NCI-H1417 treated with DMSO at 0.1 percent for 48 hours (cell line): ENCODE data around the gene TEX19.
"Not testable (repeated sequence)": the region's sequence is repeated elsewhere in the genome, so short reads cannot be mapped to it uniquely, and the experiment has no call there.

Experiments used
- DNase-seq: peaks from one replicate; lab custom pipeline; 2025; lab: John Stamatoyannopoulos, UW

Gene TEX19

GRCh38 chr17:82338858-82339633 is 20.0 kb upstream of the TEX19 start:
- no peak for DNase-seq

DNA sequence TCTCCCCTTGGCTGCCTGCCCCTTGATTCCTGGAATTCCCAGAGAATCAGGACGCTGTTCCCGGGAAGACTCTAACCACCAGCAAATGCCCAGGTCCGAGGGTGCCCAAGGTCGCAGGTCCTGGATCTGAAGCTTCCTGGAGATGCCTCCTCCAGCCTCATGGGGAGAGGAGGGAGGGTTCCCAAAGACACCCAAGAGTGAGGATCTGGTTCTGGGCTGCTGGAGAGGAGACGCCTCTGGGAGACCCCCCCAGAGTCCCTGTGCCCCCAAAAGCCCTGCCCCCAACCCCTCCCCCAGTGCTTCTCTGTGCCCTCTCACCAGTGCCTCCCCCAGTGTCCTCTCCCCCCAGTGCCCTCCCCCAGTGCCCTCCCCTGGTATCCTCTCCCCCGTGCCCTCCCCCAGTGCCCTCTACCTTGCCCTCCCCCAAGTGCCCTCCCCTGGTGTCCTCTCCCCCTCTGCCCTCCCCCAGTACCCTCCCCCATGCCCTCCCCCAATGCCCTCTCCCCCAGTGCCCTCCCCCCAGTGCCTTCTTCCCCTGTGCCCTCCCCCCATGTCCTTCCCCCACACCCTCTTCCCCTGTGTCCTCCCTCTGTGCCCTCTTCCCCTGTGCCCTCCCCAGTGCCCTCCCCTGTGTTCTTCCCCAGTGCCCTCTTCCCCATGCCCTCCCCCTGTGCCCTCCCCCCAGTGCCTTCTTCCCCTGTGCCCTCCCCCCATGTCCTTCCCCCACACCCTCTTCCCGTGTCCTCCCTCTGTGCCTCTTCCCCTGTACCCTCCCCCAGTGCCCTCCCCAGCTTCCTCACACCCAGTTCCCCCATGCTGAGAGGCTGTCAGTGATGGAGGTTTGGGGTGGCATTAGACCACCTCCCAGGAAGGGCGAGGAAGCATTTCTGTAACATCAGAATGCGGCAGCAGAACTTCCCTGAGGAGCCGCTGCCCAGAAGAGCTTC is 19.1 kb upstream of the TEX19 start:
- no peak for DNase-seq

GRCh38 chr17:82342361-82343079 is 16.5 kb upstream of the TEX19 start:
- DNase-seq: no peak

- DNase-seq: no peak
Observed at GRCh38 chr17:82343560-82343959, 15.5 kb upstream of the TEX19 start.

- DNase-seq: no peak
Observed at GRCh38 chr17:82344175-82344907, 14.7 kb upstream of the TEX19 start.

- no peak for DNase-seq
Observed at GRCh38 chr17:82345151-82345976, 13.7 kb upstream of the TEX19 start.

- no peak for DNase-seq
Observed at GRCh38 chr17:82346342-82347300, 12.4 kb upstream of the TEX19 start.

DNA sequence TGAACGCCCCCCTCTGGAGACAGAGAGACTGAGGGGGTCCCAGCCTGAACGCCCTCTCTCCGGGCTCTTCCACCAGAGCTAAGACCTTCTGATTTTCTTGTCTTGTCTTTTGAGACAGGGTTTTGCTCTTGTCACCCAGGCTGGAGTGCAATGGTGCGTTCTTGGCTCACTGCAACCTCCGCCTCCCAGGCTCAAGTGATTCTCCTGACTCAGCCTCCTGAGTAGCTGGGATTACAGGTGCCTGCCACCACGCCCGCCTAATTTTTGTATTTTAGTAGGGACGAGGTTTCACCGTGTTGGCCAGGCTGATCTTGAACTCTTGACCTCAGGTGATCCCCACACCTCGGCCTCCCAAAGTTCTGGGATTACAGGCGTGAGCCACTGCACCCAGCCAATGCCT is 11.1 kb upstream of the TEX19 start:
- DNase-seq: not testable (repeated sequence)

DNA sequence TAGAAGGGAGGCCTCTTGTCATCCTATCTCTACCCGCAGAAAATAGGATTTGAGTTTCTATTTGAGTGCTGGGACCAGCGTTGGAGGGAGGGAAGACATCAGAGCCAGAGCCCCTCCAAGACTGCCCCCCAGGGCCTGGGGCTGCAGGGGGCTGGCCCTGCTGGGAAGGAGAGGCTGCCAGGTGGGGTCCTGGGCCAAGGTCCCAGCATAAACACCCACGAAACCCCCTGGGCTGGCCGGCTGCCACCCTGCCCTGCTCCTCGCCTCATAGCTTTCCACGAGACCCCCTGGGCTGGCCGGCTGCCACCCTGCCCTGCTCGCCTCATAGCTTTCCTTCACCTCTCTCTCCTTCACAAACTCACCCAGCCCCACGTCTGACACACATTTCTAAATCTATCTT is 10.6 kb upstream of the TEX19 start:
- DNase-seq: no peak

GRCh38 chr17:82348866-82349265 is 10.2 kb upstream of the TEX19 start:
- no peak for DNase-seq

GRCh38 chr17:82349287-82349701 is 9.8 kb upstream of the TEX19 start:
- no peak for DNase-seq

DNA sequence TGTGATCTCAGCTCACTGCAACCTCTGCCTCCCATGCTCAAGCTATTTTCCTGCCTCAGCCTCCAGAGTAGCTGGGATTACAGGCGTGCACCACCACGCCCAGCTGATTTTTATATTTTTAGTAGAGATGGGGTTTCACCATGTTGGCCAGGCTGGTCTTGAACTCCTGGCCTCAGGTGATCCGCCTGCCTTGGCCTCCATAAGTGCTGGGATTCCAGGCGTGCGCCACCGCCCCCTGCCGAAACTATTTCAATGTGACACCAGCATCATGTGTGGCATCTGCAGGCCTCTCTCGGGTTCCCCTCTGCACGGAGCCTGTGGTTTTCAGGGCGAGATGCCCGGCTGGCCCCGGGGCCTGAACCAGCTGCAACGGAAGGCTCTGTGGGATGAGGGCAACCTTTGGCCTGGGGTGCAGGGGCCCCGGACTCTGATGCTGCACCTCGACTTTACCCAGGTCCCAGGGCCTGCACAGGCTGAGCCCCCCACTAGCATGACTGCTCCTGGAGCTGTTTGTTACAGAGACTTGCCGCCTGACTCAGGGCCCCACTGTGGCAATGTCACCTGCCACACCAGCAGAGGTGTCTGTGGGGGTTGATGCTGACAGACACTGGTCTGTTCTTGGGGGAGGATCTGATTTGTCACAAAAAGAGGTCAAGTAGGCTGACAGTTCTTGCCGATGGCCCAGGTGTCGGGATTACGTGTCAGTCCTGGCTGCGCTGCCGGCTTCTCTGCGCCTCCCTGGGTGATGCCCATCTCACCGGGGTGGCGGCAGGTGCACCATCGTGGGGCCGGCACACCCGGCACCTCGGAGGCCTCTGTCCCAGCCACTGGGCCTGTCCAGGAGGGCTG is 8.6 kb upstream of the TEX19 start:
- no peak for DNase-seq

DNA sequence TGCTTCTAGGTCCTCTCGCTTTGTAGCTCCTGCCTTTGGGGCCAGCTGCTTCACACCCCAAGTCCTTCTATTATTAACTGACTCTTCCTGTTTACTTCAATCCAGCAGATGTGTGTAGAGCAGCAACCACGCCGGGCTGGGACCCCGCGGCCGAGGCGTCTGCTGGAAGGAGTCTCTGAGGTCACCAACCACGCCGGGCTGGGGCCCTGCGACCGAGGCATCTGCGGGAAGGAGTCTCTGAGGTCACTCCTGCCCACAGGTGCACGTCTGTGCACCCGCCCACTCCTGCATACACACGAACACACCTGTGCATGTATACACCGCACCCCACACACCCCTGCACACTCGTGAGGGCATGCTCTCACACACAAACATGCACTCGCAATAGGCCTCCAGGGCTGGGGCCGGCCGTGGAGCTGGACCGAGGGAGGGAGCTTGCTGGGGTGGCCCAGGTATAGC is 7.8 kb upstream of the TEX19 start:
- DNase-seq: no peak

DNA sequence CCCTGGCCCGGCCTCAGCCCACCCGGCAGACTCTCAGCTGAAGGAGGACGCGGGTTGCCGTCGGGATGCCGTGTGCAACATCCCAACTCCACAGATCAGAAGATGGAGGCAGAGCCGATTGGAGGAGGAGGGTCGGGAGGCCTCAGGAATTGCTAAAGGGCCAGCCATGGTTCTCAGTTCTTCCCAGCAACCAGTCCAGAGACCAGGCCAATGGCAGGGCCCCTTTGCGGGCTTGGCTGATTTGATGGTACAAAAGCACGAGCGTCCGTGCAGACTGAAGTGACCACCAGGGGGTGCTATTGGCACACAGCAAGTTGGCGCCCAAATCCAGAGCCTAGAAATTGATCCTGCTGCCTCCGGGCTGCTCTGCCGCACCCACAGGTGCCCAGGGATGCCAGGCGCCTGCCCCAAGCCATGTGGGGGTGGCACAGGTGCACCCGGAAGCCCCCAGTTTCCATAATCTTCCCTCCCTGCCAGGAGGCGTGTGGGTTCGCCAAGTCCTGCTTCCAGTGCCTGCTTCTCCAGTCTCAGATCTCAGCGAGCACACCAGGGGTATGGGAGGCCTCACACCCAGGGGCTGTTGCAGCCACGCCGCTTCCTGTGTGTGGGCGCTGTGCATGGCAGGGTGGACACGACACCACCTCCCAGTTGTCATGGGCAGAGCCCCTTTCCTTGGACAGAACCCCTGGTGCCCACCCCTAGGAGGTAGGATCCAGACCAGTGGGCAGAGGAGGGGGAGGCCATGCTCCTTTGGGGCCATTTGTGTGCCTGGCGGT is 7.1 kb upstream of the TEX19 start:
- no peak for DNase-seq

GRCh38 chr17:82353484-82353883 is 5.6 kb upstream of the TEX19 start:
- no peak for DNase-seq

DNA sequence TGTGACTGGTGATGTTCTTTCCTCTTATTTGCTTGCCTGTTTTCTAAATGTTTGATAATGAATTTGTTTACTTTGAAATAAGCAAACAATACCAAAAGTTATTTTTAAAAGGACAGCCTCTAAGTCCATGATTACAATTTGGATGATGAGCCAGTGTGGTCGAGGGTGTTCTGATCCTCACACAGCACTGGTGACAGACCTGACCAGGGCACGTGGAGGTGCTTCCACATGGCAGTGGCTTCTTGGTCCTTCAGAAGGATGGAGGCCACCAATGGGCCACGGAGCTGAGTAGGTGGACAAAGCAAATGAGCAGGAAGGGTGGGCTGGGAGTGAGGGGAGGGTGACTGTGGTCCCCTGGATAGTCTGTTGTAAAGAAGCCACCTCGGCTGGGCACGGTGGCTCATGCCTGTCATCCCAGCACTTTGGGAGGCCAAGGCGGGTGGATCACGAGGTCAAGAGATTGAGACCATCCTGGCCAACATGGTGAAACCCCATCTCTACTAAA is 4.2 kb upstream of the TEX19 start:
- DNase-seq: no peak

- DNase-seq: no peak
Observed at GRCh38 chr17:82355770-82356427, 3.1 kb upstream of the TEX19 start.
